Adrenal gland (tissue), 12 donors: ENCODE results near the gene SPG11. TPM values are rescaled to one million over a fixed set of nuclear protein-coding genes. Genes with fewer than 3 reads are reported as not detected.

ENCODE experiments used
- DNase-seq, 7 donors: peaks; one replicate each; pipeline ENCODE4 v3.0.0-alpha.2; 2019 to 2020
- H3K27ac ChIP-seq, 5 donors: fragments of 200-600 bp; sonication (generic) in 4 of 5; 1 replicate in 3 of 5; 2 replicates in 2 of 5; pipeline versions ENCODE4 v1.5.1 to v1.8.0; 2016 to 2020; ENCODE audit warnings: mild to moderate bottlenecking in 1 of 5
- H3K27me3 ChIP-seq: fragments of 200-600 bp; 2 replicates; pipeline ENCODE4 v1.8.0; 2021
- H3K36me3 ChIP-seq, 2 donors: fragments of 200-600 bp; replicated peaks in 1 of 2; 1 replicate in 1 of 2; 2 replicates in 1 of 2; pipeline versions ENCODE4 v1.5.1 to v1.8.0; 2018 to 2022
- H3K4me1 ChIP-seq, 2 donors: fragments of 200-600 bp; replicated peaks in 1 of 2; 1 replicate in 1 of 2; 2 replicates in 1 of 2; pipeline versions ENCODE4 v1.5.1 to v1.8.0; 2018 to 2021
- H3K4me3 ChIP-seq, 4 donors: fragments of 200-600 bp; sonication (generic) in 3 of 4; one replicate each; pipeline ENCODE4 v1.5.1; 2016 to 2018
- H3K9me3 ChIP-seq, 3 donors: fragments of 200-600 bp; sonication (generic) in 1 of 3; replicated peaks in 1 of 3; 1 replicate in 2 of 3; 2 replicates in 1 of 3; pipeline versions ENCODE4 v1.5.1 to v1.8.0; 2016 to 2021
- CTCF ChIP-seq, 6 experiments: fragments of 450-650 bp in 4 of 6; fragments of 200-600 bp in 2 of 6; sonication (generic) in 1 of 6; IDR thresholded peaks; 1 replicate in 5 of 6; 2 replicates in 1 of 6; pipeline versions ENCODE4 v1.5.1 to v1.8.0; 2016 to 2021; ENCODE audit warnings: antibody characterized with exemption in 6 of 6, mild to moderate bottlenecking in 2 of 6, moderate library complexity in 1 of 6
- POLR2A ChIP-seq, 2 donors: fragments of 450-650 bp; IDR thresholded peaks; one replicate each; pipeline ENCODE4 v1.6.1; 2017; ENCODE audit warnings: antibody characterized with exemption in 2 of 2, mild to moderate bottlenecking in 2 of 2, moderate library complexity in 1 of 2
- WGBS, 4 donors: extraction: QIAGEN DNeasy Blood & Tissue Kit in 2 of 4; methylation state at CpG; one replicate each; pipeline versions ENCODE4 v1.1.5 to v1.1.7; 2013 to 2017; 5-methylcytosine and 5-hydroxymethylcytosine counted together
- intact Hi-C, 2 donors: fragments of 100-400 bp; cut with DNase I; formaldehyde crosslinking; loops; one replicate each; pipeline versions ENCODE4 v1.14.1 to v1.15.0; 2022 to 2023
- polyA plus RNA-seq, 3 donors: library from polyadenylated mRNA; stranded (reverse); fragments of 200-250 nt in 2 of 3; fragments of 350-450 nt in 1 of 3; fragmentation: Illumina TruSeq in 1 of 3; extraction: RNeasy Lipid Tissue Mini Kit (QIAGEN cat#74804) in 1 of 3; gene quantifications; one replicate each; pipeline ENCODE4 v1.2.3, GENCODE V29; 2013 to 2014
- total RNA-seq, 9 donors: library from RNA; depleted of rRNA in 4 of 9; stranded (reverse); fragments of >200 nt in 4 of 9; fragments of 120-200 nt in 1 of 9; fragmentation: NEBNext Ultra II Directional in 1 of 9; extraction: Animal tissue kit (Norgen Biotek cat#: 25700) in 1 of 9; gene quantifications; one replicate each; pipeline versions ENCODE4 v1.1.0 to v1.2.4, GENCODE V29; 2013 to 2023
- donor health status: healthy with polysubstance abuse.
- donor health status: Bipolar disorder and iron deficiency.
- donor health status: DM: yes; HTN: yes; CAD: no.
- donor health status: DM: no; HTN: no; CAD: no.
- donor health status: DM: no; HTN: no; CAD: no.
- donor health status: DM: yes; HTN: yes; CAD: no.

SPG11 gene
- total and polyA plus RNA-seq, 12 donors, result 43.0 to 122 (median 74.0) TPM

DNA sequence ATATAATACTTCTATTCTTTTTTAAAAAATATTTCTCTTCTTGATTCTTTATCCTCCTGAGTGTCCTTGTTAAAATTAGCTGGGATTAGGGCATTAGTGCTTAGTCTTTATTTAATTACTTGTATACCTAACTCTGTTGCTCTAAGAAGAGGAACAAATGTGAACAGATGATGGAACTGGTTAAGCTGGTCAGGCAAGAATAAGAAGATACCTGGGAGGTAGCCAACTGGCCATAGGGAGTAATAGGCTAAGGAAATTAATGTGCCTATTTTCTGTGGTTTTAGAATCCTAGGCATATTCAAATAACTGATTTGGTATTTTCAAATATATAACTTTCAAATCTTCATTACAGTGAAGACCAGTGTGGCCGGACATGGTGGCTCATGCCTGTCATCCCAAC is 72.1 kb downstream of the SPG11 start:
- TF ChIP-seq CTCF (IDR thresholded peaks at IDR 0.05) (no peak), POLR2A (IDR thresholded peaks at IDR 0.05) (no peak)
- Histone ChIP-seq H3K27me3 (no peaks in the 10 kb centered on the region), H3K27ac (no peak overlapping the region), H3K36me3 (peaks cover 0 to 85% of the 10 kb centered on the region in 2 donors), H3K4me3 (no peak overlapping the region), H3K9me3 (no peaks in the 10 kb centered on the region), H3K4me1 (no peaks in the 10 kb centered on the region)
- intact Hi-C loops, result no loop called here
- no peak for DNase-seq
- WGBS, 4 donors, result 91 to 100% (median 96%) methylated on average over 1 of the region's 1 CpG

- Histone ChIP-seq H3K9me3 (no peaks in the 10 kb centered on the region), H3K36me3 (peaks cover 0 to 83% of the 10 kb centered on the region in 2 donors), H3K27ac (no peak overlapping the region), H3K27me3 (no peaks in the 10 kb centered on the region), H3K4me1 (no peaks in the 10 kb centered on the region), H3K4me3 (no peak overlapping the region)
- 89 to 94% (median 90%) methylated on average over 5 of the region's 5 CpGs for WGBS, 4 donors
- no peak for DNase-seq
- no peak for TF ChIP-seq POLR2A (IDR thresholded peaks at IDR 0.05)
- TF ChIP-seq CTCF (IDR thresholded peaks at IDR 0.05), result no peak
- intact Hi-C loops, result no loop called here
Observed at GRCh38 chr15:44588541-44588940, 74.9 kb downstream of the SPG11 start.

DNA sequence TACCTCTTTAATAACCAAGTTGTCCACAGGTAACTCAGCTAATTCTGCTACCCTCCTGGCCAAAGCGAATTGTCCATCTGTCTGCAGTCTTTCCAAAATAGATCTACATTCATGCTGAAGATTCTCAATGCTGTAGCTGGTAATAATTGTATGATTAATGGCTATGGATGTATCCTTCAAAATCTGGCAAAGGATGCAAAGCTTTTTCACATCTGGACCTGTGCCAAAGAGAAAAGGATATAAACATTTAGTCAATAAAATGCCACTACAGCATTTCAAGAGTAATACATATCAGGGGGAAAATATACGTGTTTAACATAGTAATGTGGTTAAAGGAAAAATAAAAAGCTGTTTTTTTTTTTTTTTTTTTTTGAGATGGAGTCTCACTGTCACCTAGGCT is 77.8 kb downstream of the SPG11 start:
- Histone ChIP-seq H3K9me3 (no peaks in the 10 kb centered on the region), H3K27ac (no peak overlapping the region), H3K27me3 (no peaks in the 10 kb centered on the region), H3K36me3 (peaks cover 0 to 74% of the 10 kb centered on the region in 2 donors), H3K4me3 (no peak overlapping the region), H3K4me1 (no peaks in the 10 kb centered on the region)
- 76 to 89% (median 79%) methylated on average over 2 of the region's 2 CpGs for WGBS, 4 donors
- intact Hi-C loops, result no loop called here
- TF ChIP-seq POLR2A (IDR thresholded peaks at IDR 0.05), result no peak
- no peak for TF ChIP-seq CTCF (IDR thresholded peaks at IDR 0.05)
- no peak for DNase-seq

GRCh38 chr15:44584162-44584749 is 79.2 kb downstream of the SPG11 start:
- peak in 6 of 7 donors; percentile 30 to 55 (median 48) for DNase-seq
- TF ChIP-seq CTCF (IDR thresholded peaks at IDR 0.05), result peak in 3 of 6 experiments; percentile 27 to 44 (median 29)
- TF ChIP-seq POLR2A (IDR thresholded peaks at IDR 0.05), result no peak
- Histone ChIP-seq H3K27ac (no peak overlapping the region), H3K4me1 (no peaks in the 10 kb centered on the region), H3K36me3 (peaks cover 0 to 60% of the 10 kb centered on the region in 2 donors), H3K9me3 (no peaks in the 10 kb centered on the region), H3K4me3 (no peak overlapping the region), H3K27me3 (no peaks in the 10 kb centered on the region)
- WGBS, 4 donors, result 76 to 86% (median 82%) methylated on average over 5 of the region's 5 CpGs
- intact Hi-C loops, result no loop called here
